AG04449 (cell line): Measurements from ENCODE around the gene NLN.

Experiments used
- CTCF ChIA-PET: fragments of 350-600 bp; formaldehyde crosslinking; extraction: SDS; loops from one replicate; lab custom pipeline; 2021; ENCODE audit warnings: antibody characterized with exemption; lab: Yijun Ruan, JAX
- POLR2A ChIA-PET: fragments of 400-600, 350-600 bp; formaldehyde crosslinking; extraction: SDS; loops from one replicate; lab custom pipeline; 2020; ENCODE audit warnings: antibody characterized with exemption, inconsistent platforms; lab: Yijun Ruan, JAX
- DNase-seq: peaks from one replicate; pipeline ENCODE4 v3.0.0-alpha.2; 2010; ENCODE audit warnings: low read depth, low spot score
- H3K4me3 ChIP-seq: 2 replicates; pipeline ENCODE4 v1.5.1; 2011; ENCODE audit warnings: low read depth, mild to moderate bottlenecking, control low read depth, low read length
- CTCF ChIP-seq: IDR thresholded peaks from one replicate; pipeline ENCODE4 v1.5.1; 2011; ENCODE audit warnings: mild to moderate bottlenecking, moderate library complexity, low read length, control low read depth, inconsistent platforms; ENCODE audit not compliant: insufficient read depth; ENCODE audit errors: missing control alignments

Gene NLN

GRCh38 chr5:65799857-65800256 lies 77.9 kb downstream of the NLN start:
- no peak overlapping the region for H3K4me3 ChIP-seq
- TF ChIP-seq CTCF: no peak
- CTCF ChIA-PET: no interaction called here
- POLR2A ChIA-PET: no interaction called here
- DNase-seq: no peak

GRCh38 chr5:65800775-65801174 lies 78.8 kb downstream of the NLN start:
- no peak overlapping the region for H3K4me3 ChIP-seq
- TF ChIP-seq CTCF: no peak
- CTCF ChIA-PET: interaction anchor here (1.1 to 1.5 kb wide), 2 partner anchors 10 to 18 kb away, joined by 3 to 4 read pairs; no protein-coding TSS in a partner anchor
- POLR2A ChIA-PET: no interaction called here
- no peak for DNase-seq

- TF ChIP-seq CTCF: no peak
- no peak for DNase-seq
- CTCF ChIA-PET: interaction anchor here (1.1 to 1.5 kb wide), 3 partner anchors 9 to 19 kb away, joined by 3 to 4 read pairs (median 3); no protein-coding TSS in a partner anchor
- POLR2A ChIA-PET: no interaction called here
- H3K4me3 ChIP-seq: no peak overlapping the region
Observed at GRCh38 chr5:65801352-65801783, 79.4 kb downstream of the NLN start.

- no peak overlapping the region for H3K4me3 ChIP-seq
- TF ChIP-seq CTCF: no peak
- ChIA-PET POLR2A (no interaction called here), CTCF (interaction anchor here (1.4 kb wide), 1 partner anchor 18 kb away, joined by 3 read pairs; no protein-coding TSS in a partner anchor)
- DNase-seq: no peak
Observed at GRCh38 chr5:65802080-65802479, 80.1 kb downstream of the NLN start.

- CTCF ChIA-PET: no interaction called here
- TF ChIP-seq CTCF: no peak
- H3K4me3 ChIP-seq: no peak overlapping the region
- DNase-seq: no peak
- POLR2A ChIA-PET: no interaction called here
Observed at GRCh38 chr5:65802820-65803219, 80.8 kb downstream of the NLN start.

GRCh38 chr5:65803699-65804391 lies 81.8 kb downstream of the NLN start:
- TF ChIP-seq CTCF: no peak
- no peak for DNase-seq
- ChIA-PET POLR2A (no interaction called here), CTCF (no interaction called here)
- H3K4me3 ChIP-seq: no peak overlapping the region
